H4 (cell line): ENCODE data around the gene ZNF365. TPM values are rescaled to one million over a fixed set of nuclear protein-coding genes. Genes with fewer than 3 reads are reported as not detected.
"Not testable (repeated sequence)": the region's sequence is repeated elsewhere in the genome, so short reads cannot be mapped to it uniquely, and the experiment has no call there.

Source experiments
- DNase-seq: peaks from one replicate; pipeline ENCODE4 v3.0.0-alpha.2; 2015; ENCODE audit warnings: low spot score
- total RNA-seq: library from RNA; depleted of rRNA; stranded (reverse); fragments of >200 nt; shearing (Covaris generic); gene quantifications from 2 replicates; pipeline ENCODE4 v1.2.3, GENCODE V29; 2014; rRNA removed

Gene ZNF365
- 0.85 and 2.6 TPM in 2 replicates for total RNA-seq

GRCh38 chr10:62373995-62374861, at the start of gene ZNF365:
Gene ZNF365 (plus strand): TSS chr10:62374369. CDS start chr10:62376194, 1,825 bp downstream.
- no peak for DNase-seq

GRCh38 chr10:62326176-62326575, 48.0 kb upstream of the ZNF365 start:
- DNase-seq = no peak

- DNase-seq = no peak
Observed at GRCh38 chr10:62327885-62328284, 46.3 kb upstream of the ZNF365 start.

GRCh38 chr10:62330213-62330612, 44.0 kb upstream of the ZNF365 start:
- no peak for DNase-seq

- DNase-seq = no peak
Observed at GRCh38 chr10:62332406-62332805, 41.8 kb upstream of the ZNF365 start.

- no peak for DNase-seq
Observed at GRCh38 chr10:62333135-62333889, 40.9 kb upstream of the ZNF365 start.

GRCh38 chr10:62333988-62334682, 40.0 kb upstream of the ZNF365 start:
- DNase-seq = no peak

GRCh38 chr10:62335326-62335725, 38.8 kb upstream of the ZNF365 start:
- no peak for DNase-seq

- DNase-seq = no peak
Observed at GRCh38 chr10:62336404-62336803, 37.8 kb upstream of the ZNF365 start.

- no peak for DNase-seq
Observed at GRCh38 chr10:62341419-62341818, 32.8 kb upstream of the ZNF365 start.

GRCh38 chr10:62343000-62343399, 31.2 kb upstream of the ZNF365 start:
- no peak for DNase-seq

- DNase-seq = no peak
Observed at GRCh38 chr10:62348029-62348428, 26.1 kb upstream of the ZNF365 start.

GRCh38 chr10:62352356-62352970, 21.7 kb upstream of the ZNF365 start:
- DNase-seq = no peak

GRCh38 chr10:62354916-62355315, 19.3 kb upstream of the ZNF365 start:
- DNase-seq = no peak

- no peak for DNase-seq
Observed at GRCh38 chr10:62356447-62356846, 17.7 kb upstream of the ZNF365 start.

GRCh38 chr10:62358151-62358550, 16.0 kb upstream of the ZNF365 start:
- DNase-seq = not testable (repeated sequence)

GRCh38 chr10:62373639-62373994, 552 bp upstream of the ZNF365 start:
- no peak for DNase-seq

- no peak for DNase-seq
Observed at GRCh38 chr10:62374862-62375710, 917 bp downstream of the ZNF365 start.

- no peak for DNase-seq
Observed at GRCh38 chr10:62376071-62377025, 2.2 kb downstream of the ZNF365 start.

- no peak for DNase-seq
Observed at GRCh38 chr10:62377026-62377415, 2.9 kb downstream of the ZNF365 start.
